Activated T-helper 17 cell treated with anti-CD3 and anti-CD28 coated beads, Interleukin-2, amount 50 U/mL, for 72 hours (primary cell): ENCODE results near the gene ST3GAL4. TPM values are rescaled to one million over a fixed set of nuclear protein-coding genes. Genes with fewer than 3 reads are reported as not detected.

Experiments used
- ATAC-seq: fragments of 150-1000 bp; cut with Tn5 transposase; replicated peaks from 2 replicates; pipeline ENCODE4 v1.10.0; 2021; ENCODE audit warnings: mild to moderate bottlenecking, moderate library complexity
- H3K27ac Mint-ChIP-seq: one replicate; pipeline ENCODE4 v1.8.0; 2022; ENCODE audit warnings: mixed read lengths
- H3K27me3 Mint-ChIP-seq: one replicate; pipeline ENCODE4 v1.8.0; 2022; ENCODE audit warnings: mixed read lengths
- H3K36me3 Mint-ChIP-seq: one replicate; pipeline ENCODE4 v1.8.0; 2022; ENCODE audit warnings: low read depth, mild to moderate bottlenecking, mixed read lengths
- H3K4me1 Mint-ChIP-seq: one replicate; pipeline ENCODE4 v1.8.0; 2022; ENCODE audit warnings: mixed read lengths
- H3K4me3 Mint-ChIP-seq: one replicate; pipeline ENCODE4 v1.8.0; 2022; ENCODE audit warnings: mild to moderate bottlenecking, mixed read lengths
- H3K9me3 Mint-ChIP-seq: one replicate; pipeline ENCODE4 v1.8.0; 2022; ENCODE audit warnings: mixed read lengths
- total RNA-seq, 2 donors: library from RNA; stranded (reverse); gene quantifications; one replicate each; pipeline ENCODE4 v1.2.3, GENCODE V29; 2022

The ST3GAL4 gene
- total RNA-seq, 2 donors from 2014 or later, result 10.0 to 16.2 TPM

- H3K36me3 Mint-ChIP-seq, result no peaks in the 10 kb centered on the region
- no peak overlapping the region for H3K27ac Mint-ChIP-seq
- H3K27me3 Mint-ChIP-seq, result peaks cover 10% of the 10 kb centered on the region
- ATAC-seq, result no peak
- H3K4me1 Mint-ChIP-seq, result no peaks in the 10 kb centered on the region
- no peaks in the 10 kb centered on the region for H3K9me3 Mint-ChIP-seq
- H3K4me3 Mint-ChIP-seq, result no peak overlapping the region
Observed at GRCh38 chr11:126443120-126443519, 87.6 kb downstream of the ST3GAL4 start.

- ATAC-seq, result no peak
- no peaks in the 10 kb centered on the region for H3K4me1 Mint-ChIP-seq
- no peak overlapping the region for H3K27ac Mint-ChIP-seq
- no peak overlapping the region for H3K4me3 Mint-ChIP-seq
- no peaks in the 10 kb centered on the region for H3K9me3 Mint-ChIP-seq
- H3K27me3 Mint-ChIP-seq, result peaks cover 10% of the 10 kb centered on the region
- H3K36me3 Mint-ChIP-seq, result no peaks in the 10 kb centered on the region
Observed at GRCh38 chr11:126444072-126444471, 88.6 kb downstream of the ST3GAL4 start.

GRCh38 chr11:126446581-126446980, 91.1 kb downstream of the ST3GAL4 start:
- no peak overlapping the region for H3K4me3 Mint-ChIP-seq
- peaks cover 14% of the 10 kb centered on the region for H3K4me1 Mint-ChIP-seq
- peaks cover 14% of the 10 kb centered on the region for H3K9me3 Mint-ChIP-seq
- no peak overlapping the region for H3K27ac Mint-ChIP-seq
- ATAC-seq, result no peak
- H3K27me3 Mint-ChIP-seq, result peaks cover 10% of the 10 kb centered on the region
- H3K36me3 Mint-ChIP-seq, result no peaks in the 10 kb centered on the region

GRCh38 chr11:126450198-126450597, 94.7 kb downstream of the ST3GAL4 start:
- Mint-ChIP-seq H3K36me3 (no peaks in the 10 kb centered on the region), H3K4me1 (peaks cover 14% of the 10 kb centered on the region), H3K9me3 (peaks cover 14% of the 10 kb centered on the region), H3K27me3 (no peaks in the 10 kb centered on the region), H3K4me3 (no peak overlapping the region), H3K27ac (no peak overlapping the region)
- no peak for ATAC-seq

GRCh38 chr11:126450806-126451205, 95.3 kb downstream of the ST3GAL4 start:
- Mint-ChIP-seq H3K4me3 (no peak overlapping the region), H3K36me3 (no peaks in the 10 kb centered on the region), H3K9me3 (peaks cover 14% of the 10 kb centered on the region), H3K27me3 (no peaks in the 10 kb centered on the region), H3K4me1 (peaks cover 14% of the 10 kb centered on the region), H3K27ac (no peak overlapping the region)
- ATAC-seq, result no peak

GRCh38 chr11:126451211-126451802, 95.8 kb downstream of the ST3GAL4 start:
- H3K9me3 Mint-ChIP-seq, result peaks cover 14% of the 10 kb centered on the region

GRCh38 chr11:126452241-126453101, 97.0 kb downstream of the ST3GAL4 start:
- Mint-ChIP-seq H3K27ac (no peak overlapping the region), H3K36me3 (no peaks in the 10 kb centered on the region), H3K27me3 (no peaks in the 10 kb centered on the region), H3K4me3 (no peak overlapping the region), H3K9me3 (peaks cover 14% of the 10 kb centered on the region), H3K4me1 (peaks cover 14% of the 10 kb centered on the region)
- no peak for ATAC-seq

More at GRCh38 chr11:126451211-126451802, 95.8 kb downstream of the ST3GAL4 start:
- no peaks in the 10 kb centered on the region for H3K36me3 Mint-ChIP-seq
- no peak overlapping the region for H3K27ac Mint-ChIP-seq
- no peaks in the 10 kb centered on the region for H3K27me3 Mint-ChIP-seq
- ATAC-seq, result no peak
- H3K4me3 Mint-ChIP-seq, result no peak overlapping the region
- H3K4me1 Mint-ChIP-seq, result peaks cover 14% of the 10 kb centered on the region

- H3K27me3 Mint-ChIP-seq, result peaks cover 12% of the 10 kb centered on the region
- no peak overlapping the region for H3K4me3 Mint-ChIP-seq
- no peaks in the 10 kb centered on the region for H3K36me3 Mint-ChIP-seq
- H3K9me3 Mint-ChIP-seq, result peaks cover 2% of the 10 kb centered on the region
- no peak overlapping the region for H3K27ac Mint-ChIP-seq
- H3K4me1 Mint-ChIP-seq, result peaks cover 2% of the 10 kb centered on the region
- no peak for ATAC-seq
Observed at GRCh38 chr11:126456089-126456488, 100.6 kb downstream of the ST3GAL4 start.

- Mint-ChIP-seq H3K4me1 (no peaks in the 10 kb centered on the region), H3K27ac (no peak overlapping the region), H3K9me3 (no peaks in the 10 kb centered on the region), H3K4me3 (no peak overlapping the region), H3K36me3 (no peaks in the 10 kb centered on the region), H3K27me3 (peaks cover 12% of the 10 kb centered on the region)
- no peak for ATAC-seq
Observed at GRCh38 chr11:126456783-126457542, 101.5 kb downstream of the ST3GAL4 start.

- H3K27ac Mint-ChIP-seq, result no peak overlapping the region
- H3K4me1 Mint-ChIP-seq, result no peaks in the 10 kb centered on the region
- H3K27me3 Mint-ChIP-seq, result peaks cover 12% of the 10 kb centered on the region
- H3K4me3 Mint-ChIP-seq, result no peak overlapping the region
- no peaks in the 10 kb centered on the region for H3K9me3 Mint-ChIP-seq
- no peaks in the 10 kb centered on the region for H3K36me3 Mint-ChIP-seq
- no peak for ATAC-seq
Observed at GRCh38 chr11:126457817-126458216, 102.3 kb downstream of the ST3GAL4 start.

- H3K36me3 Mint-ChIP-seq, result no peaks in the 10 kb centered on the region
- no peaks in the 10 kb centered on the region for H3K9me3 Mint-ChIP-seq
- H3K4me1 Mint-ChIP-seq, result no peaks in the 10 kb centered on the region
- no peak overlapping the region for H3K27ac Mint-ChIP-seq
- no peak overlapping the region for H3K4me3 Mint-ChIP-seq
- no peak for ATAC-seq
- H3K27me3 Mint-ChIP-seq, result peaks cover 16% of the 10 kb centered on the region
Observed at GRCh38 chr11:126459691-126460281, 104.3 kb downstream of the ST3GAL4 start.

GRCh38 chr11:126460417-126461095, 105.1 kb downstream of the ST3GAL4 start:
- no peaks in the 10 kb centered on the region for H3K9me3 Mint-ChIP-seq
- H3K4me1 Mint-ChIP-seq, result peaks cover 2% of the 10 kb centered on the region
- ATAC-seq, result no peak
- peaks cover 16% of the 10 kb centered on the region for H3K27me3 Mint-ChIP-seq
- H3K27ac Mint-ChIP-seq, result no peak overlapping the region
- H3K4me3 Mint-ChIP-seq, result no peak overlapping the region
- no peaks in the 10 kb centered on the region for H3K36me3 Mint-ChIP-seq

- Mint-ChIP-seq H3K27me3 (peaks cover 16% of the 10 kb centered on the region), H3K4me3 (no peak overlapping the region), H3K4me1 (peaks cover 7% of the 10 kb centered on the region), H3K36me3 (no peaks in the 10 kb centered on the region), H3K9me3 (no peaks in the 10 kb centered on the region), H3K27ac (no peak overlapping the region)
- ATAC-seq, result no peak
Observed at GRCh38 chr11:126461096-126461440, 105.6 kb downstream of the ST3GAL4 start.

GRCh38 chr11:126461996-126462395, 106.5 kb downstream of the ST3GAL4 start:
- H3K4me3 Mint-ChIP-seq, result no peak overlapping the region
- H3K9me3 Mint-ChIP-seq, result no peaks in the 10 kb centered on the region
- no peak for ATAC-seq
- H3K36me3 Mint-ChIP-seq, result no peaks in the 10 kb centered on the region
- H3K4me1 Mint-ChIP-seq, result peaks cover 7% of the 10 kb centered on the region
- peaks cover 16% of the 10 kb centered on the region for H3K27me3 Mint-ChIP-seq
- no peak overlapping the region for H3K27ac Mint-ChIP-seq
